DMS79 treated with DMSO at 0.1 percent for 48 hours (cell line): ENCODE measurements around the gene KCNIP2.

ENCODE experiments used
- DNase-seq: peaks from one replicate; lab custom pipeline; 2025; lab: John Stamatoyannopoulos, UW

KCNIP2 gene

DNA sequence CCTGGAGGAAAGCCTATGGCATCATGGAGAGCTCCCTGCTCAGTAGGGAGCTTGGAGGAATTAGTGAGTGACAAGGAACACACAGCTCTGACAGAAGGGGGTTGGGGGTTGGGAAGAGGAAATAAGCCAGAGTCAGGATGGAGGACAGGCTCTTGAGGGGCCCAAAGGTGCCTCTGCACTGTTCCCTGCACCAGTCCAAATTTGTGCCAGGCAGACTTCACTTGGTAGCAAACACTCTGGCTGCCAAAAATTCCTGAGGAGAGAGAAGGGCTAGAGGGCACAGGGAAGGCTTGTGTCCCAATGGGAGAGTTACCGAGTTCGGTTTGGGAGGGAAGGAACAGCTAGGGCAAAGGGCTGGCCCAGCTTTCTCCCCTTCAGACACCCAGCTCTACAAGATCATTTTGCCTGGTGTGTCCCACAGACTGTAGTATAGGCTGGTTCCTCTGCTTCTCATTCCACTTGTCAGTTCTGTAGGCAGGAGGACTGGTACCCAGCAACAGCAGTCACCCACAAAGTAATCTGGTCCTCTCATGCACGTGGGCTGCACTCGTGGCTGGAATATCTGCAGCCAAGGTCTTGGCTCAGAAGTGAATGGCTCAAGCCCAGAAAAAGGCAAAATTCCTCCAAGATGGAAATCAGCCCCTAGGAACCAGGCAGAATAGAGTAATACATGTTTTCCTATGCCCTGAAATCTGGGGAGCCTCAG is 8.0 kb upstream of the KCNIP2 start:
- no peak for DNase-seq

DNA sequence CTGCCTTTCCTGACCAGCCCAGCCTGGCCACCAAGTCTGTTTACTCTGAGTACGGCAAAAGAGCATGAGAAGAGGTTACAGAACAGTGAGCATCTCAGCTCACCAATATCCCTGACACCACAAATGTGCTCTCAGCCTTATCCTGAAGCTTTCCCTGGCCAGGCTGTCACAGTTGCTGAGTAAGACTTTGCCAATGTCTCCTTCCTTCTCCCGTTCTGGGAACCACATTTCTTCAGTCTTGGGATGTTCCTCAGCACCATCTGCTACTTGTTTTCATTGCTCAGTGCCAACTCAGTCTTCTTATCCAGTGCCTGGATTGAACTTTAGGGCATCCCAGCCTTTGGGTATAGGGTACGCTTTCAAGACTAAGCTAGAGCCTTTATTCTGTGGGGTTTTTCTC is 7.1 kb upstream of the KCNIP2 start:
- DNase-seq = no peak

GRCh38 chr10:101848894-101849351 is 5.3 kb upstream of the KCNIP2 start:
- no peak for DNase-seq

DNA sequence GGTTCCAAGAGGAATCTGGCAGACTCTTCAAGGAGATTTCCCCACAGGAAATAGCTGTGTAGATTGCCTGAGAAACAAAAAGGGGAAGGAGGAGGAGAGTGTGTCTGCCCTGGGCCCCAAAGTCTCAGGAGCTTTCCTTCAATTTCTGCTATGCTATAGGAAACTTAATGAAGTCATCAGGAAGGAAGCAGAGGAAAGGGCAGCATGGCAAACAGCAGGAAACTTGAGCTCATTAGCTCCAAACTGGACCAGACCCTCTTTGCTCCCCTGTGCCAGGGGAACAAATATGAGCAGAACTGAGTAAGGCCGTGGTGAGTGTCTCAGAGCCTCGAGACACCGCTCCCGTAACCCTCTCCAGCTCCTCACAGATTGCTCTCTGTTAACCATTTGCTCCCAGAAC is 4.8 kb upstream of the KCNIP2 start:
- no peak for DNase-seq

GRCh38 chr10:101845893-101846292 is 2.3 kb upstream of the KCNIP2 start:
- DNase-seq = no peak

GRCh38 chr10:101841826-101842225 is 1.8 kb downstream of the KCNIP2 start:
- DNase-seq = no peak

DNA sequence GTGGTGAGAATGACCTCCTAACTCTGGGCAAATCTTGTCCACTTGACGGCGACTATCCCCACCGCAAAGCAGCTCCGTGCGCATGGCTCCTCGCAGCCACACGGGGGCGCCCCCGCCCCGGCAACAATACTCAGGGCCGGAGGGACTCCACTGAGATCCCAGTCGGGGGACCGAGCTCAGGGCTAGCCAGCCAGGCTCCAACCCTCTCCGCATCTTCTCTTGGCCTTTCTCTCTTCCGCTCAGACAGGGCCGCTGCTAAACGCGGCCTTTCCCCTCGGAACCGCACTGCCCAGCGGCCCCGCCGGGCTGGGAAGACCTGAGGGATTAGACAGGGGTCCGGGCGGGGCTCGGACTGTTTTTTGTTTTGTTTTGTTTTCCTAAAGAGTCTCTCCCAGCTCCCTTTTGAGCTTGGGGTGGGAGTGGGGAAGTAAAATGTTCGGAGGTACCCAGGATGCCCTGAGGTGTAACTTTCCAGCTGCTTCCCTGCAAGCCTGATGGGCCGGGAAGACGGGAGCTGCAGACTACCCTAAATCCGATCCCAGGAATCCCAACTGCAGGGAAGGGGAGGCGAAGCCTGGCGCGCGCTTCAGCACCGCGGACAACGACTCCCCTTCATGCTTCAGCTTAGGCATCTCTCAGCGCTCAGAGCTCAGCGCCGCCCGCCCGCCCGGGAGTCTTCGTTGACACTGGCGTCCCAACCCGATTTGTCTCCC is 2.7 kb downstream of the KCNIP2 start:
- DNase-seq = peak; percentile 34

GRCh38 chr10:101840102-101840684 is 3.4 kb downstream of the KCNIP2 start:
- peak; percentile 21 for DNase-seq

- DNase-seq = peak; percentile 11
Measured at GRCh38 chr10:101839416-101840063, 4.1 kb downstream of the KCNIP2 start.

DNA sequence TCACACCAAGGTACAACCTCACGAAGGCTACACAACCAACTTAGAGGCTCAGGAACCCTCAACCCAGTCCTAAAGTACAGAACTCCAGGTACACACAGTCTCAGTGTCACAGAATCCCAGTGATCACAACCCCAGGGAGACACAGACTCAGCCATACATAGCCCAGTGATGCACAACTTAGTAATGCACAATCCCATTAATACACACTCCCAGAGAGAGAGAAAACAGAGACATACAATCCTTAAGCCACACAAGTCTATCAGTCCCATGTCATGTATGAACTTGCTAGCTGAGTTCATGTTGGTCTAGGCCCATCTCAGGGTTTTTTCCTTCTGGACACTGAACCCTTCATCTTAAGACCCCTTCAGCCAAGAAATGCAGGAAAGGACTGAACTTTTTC is 4.6 kb downstream of the KCNIP2 start:
- DNase-seq = no peak

DNA sequence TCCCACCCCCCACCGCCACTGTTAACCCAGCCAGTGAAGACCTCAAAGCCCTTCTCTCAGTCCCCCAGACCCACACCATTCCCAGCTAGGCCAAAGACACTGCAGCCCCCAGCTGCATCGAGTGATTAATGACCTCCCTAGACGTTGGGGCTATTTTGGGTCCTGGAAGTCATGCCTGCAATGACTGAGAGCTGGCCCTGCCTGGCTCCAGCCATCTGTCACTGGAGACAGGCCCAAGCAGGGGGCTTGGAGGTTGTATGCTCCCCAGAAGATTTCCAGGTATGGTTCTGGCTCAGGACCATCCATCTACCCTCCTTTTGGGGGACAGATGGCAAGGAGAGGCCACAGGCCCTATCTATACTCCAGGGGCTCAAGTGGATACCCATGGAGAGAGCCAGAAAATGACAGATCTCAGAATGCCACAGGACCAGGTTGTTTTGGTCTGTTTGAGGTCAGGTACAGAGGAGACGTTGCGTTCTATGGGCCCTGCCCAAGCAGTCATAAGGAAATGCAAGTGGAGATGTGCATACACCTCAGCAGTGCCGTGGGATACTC is 5.1 kb downstream of the KCNIP2 start:
- no peak for DNase-seq

DNA sequence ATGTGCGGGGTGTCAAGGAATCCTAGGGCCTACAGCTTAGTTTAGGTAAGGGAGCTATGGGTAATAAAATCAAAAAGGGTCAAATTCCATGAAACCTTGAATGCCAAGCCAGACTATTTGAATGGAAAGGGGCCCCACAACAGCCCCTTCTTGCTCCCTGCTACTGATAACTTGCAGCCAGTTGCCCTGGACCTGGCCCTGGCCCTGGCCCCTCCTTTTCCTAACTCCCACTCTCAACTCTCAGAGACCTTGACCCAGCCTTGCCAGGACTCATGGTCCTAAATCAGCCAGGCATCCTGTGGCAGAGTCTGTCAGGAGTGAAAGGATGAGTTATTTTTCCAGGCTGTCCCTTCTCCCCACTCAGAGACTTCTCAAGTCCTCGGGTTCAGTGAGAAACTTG is 5.9 kb downstream of the KCNIP2 start:
- no peak for DNase-seq

DNA sequence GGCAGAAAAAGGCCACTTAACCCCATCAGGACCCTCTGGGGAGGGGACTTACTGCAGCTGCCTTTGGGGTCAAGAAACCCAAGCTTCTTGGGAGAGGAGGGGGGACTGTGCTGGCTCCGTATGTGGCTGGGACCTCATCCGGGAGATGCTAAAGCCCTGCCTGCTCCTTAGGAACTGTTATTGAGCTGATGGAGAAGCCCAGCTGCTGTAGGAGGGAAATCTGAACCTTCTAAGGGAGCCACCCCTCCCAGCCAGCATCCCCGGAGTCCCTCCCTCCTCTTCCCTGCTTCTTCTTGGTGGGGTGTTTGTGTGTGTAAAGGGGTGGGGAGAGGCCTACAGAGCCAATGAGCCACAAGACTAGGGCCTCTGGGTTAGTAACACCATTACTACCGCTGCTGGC is 8.2 kb downstream of the KCNIP2 start:
- no peak for DNase-seq

DNA sequence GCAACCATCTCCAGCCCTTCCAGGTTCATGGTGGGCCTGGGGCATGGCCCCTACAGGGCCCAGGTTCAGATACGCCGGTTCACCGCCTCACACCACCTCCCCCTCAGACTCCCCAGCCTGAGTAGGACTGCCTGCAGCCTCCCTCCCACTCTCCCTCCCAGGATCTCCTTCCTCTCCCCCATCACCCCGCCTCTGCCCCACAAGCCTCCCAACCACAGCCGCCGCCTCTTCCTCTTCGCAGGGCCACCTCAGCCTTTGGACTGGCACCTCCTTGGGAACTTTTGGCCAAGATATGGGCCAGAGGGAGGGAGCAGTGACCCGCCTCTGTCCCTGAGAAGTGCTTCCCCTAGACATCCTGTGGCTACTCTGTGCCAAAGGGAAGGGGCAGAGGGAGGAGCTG is 9.3 kb downstream of the KCNIP2 start:
- DNase-seq = no peak

GRCh38 chr10:101833466-101833865 is 10.1 kb downstream of the KCNIP2 start:
- DNase-seq = no peak

GRCh38 chr10:101832325-101832771 is 11.3 kb downstream of the KCNIP2 start:
- DNase-seq = no peak

DNA sequence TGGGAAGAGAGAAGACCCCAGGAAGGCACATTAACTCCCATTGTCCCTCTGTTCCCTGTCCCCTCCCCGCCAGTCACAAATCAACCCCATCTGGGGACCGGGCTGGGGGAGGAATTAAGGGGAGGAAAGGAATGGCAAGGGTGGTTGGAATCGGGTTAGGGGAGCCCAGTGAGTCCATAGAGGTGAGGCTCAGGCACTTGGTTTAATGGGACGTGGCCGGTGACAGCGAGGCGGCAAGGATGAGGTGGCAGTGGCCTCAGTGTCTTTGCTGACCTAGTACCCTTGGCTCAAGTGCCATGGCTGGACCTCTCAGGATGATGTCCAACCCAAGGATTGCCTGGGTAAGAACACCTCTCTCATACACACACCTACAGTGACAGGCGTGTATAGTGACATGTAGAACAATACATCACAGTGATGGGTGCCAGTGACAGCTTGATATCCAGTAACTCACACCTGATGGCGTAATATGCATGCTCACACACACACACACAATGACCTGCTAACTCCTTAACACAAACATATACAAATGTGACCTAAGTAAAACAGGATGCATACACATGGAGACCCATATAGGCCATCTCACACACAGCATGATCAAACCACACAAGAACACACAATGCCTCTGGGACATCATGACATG is 12.3 kb downstream of the KCNIP2 start:
- DNase-seq = no peak

DNA sequence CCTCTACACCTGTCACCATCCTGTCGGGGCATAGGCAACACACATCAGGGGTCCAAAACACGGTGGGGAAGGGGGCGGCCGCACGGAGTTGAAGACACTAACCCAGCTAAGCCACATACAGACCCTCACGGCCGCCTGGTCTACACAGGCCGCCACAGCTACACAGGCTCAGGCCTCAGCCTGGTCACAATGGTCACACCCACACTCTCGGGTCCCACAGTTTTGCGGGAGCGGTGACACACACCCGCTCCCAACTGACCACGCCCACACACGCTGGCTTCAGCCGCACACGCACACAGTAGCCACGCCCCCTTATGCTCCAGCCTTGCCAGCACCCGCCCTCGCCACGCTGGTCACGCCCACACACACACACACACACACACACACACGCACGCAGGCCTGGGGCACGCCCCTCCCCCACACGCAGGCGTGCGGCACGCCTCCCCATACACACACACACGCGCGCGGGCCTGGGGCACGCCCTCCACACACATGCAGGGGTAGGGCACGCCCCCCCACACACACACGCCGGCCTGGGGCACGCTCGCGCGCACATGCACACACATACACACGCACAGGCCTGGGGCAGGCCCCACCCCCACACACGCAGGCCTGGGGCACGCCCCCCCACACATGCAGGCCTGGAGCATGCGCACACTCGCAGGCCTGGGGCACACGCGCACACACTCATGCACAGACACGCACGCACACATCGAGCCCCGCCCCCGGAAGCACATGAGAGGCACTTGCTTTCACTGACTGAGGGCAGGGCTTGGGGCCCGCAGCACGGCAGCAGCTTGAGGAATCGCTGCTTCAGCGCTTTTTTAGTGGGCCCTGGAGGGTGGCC is 13.1 kb downstream of the KCNIP2 start:
- DNase-seq = peak; percentile 6

DNA sequence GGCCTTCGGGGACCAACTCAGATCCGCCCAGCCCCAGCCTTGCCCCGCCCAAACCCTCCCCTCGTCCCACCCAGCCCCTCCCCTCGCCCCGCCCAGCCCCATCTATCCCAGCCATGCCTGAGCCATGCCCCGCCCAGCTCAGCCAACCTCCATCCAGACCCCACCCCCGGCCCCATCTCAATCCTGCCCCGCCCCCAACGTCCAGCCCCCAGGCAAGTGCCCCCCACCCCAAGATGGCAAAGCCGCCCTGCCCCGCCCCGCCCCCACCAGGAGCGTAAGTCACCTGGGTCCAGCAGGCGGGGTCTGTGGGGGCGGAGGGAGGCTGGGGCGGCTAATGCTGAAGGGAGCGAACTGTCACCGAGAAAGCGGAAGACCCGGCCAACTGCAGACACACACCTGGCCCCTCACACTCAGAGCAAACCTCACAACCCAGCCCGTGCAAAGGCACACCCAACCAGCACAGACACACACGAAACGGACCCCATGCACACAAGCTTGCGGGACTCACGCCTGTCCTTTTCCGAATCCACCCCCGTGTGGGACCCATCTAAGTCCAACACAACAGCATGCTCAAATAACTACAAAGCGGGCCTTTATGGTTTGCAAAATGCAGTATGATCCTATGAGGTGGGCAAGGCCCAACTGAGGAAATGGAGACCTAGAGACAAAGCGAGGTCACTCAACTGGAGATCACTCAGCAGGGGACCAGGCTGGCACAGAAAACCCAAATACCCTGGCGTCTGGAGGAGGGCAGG is 13.9 kb downstream of the KCNIP2 start:
- no peak for DNase-seq
